Measurements from ENCODE around the gene SPN. TPM values are rescaled to one million over a fixed set of nuclear protein-coding genes. Genes with fewer than 3 reads are reported as not detected.
A peak's percentile ranks its signal among the peaks of the same experiment; 100 is the strongest.

The SPN gene
- total RNA-seq, 1 experiment from 2014 or later, result not detected

GRCh38 chr16:29675811-29676643 is 13.0 kb downstream of the SPN start:
- CTCF ChIA-PET, result no interaction called here
- H3K9me3 ChIP-seq, result no peaks in the 10 kb centered on the region
- no peak overlapping the region for H3K27ac Mint-ChIP-seq (ENCODE audit: unreplicated experiment)
- H3K4me1 Mint-ChIP-seq (ENCODE audit: low read depth, unreplicated experiment), result peaks cover 7% of the 10 kb centered on the region
- TF ChIP-seq CTCF (IDR thresholded peaks at IDR 0.05; ENCODE audit: insufficient read depth in 1 of 2, low read depth in 1 of 2, low read length in 1 of 2, severe bottlenecking in 1 of 2, unreplicated experiment in 1 of 2), result no peak
- H3K4me3 ChIP-seq (ENCODE audit: low read depth, low read length), result no peak overlapping the region
- H3K27me3 ChIP-seq (replicated peaks; ENCODE audit: control insufficient read depth, insufficient read depth, low read length), result no peaks in the 10 kb centered on the region
- H3K36me3 ChIP-seq (ENCODE audit: control insufficient read depth, insufficient read depth, low read length), result no peaks in the 10 kb centered on the region
- no peak for DNase-seq
- BruUV-seq (replicated peaks), result no TSS peak
- no peaks in the 10 kb centered on the region for H3K27me3 Mint-ChIP-seq (ENCODE audit: insufficient read depth, unreplicated experiment)
- H3K36me3 Mint-ChIP-seq (ENCODE audit: insufficient read depth, unreplicated experiment), result peaks cover 19% of the 10 kb centered on the region
- H3K9me3 Mint-ChIP-seq (ENCODE audit: unreplicated experiment), result no peaks in the 10 kb centered on the region
- intact Hi-C loops (cut with micrococcal nuclease; ENCODE audit: unreplicated experiment), result loop anchor here (2.0 kb wide), 1 partner anchor 31 kb away; no protein-coding TSS in a partner anchor
- POLR2A ChIA-PET, result interaction anchor here (0.5 to 1.4 kb wide), 4 partner anchors 23 to 829 kb away, joined by 4 to 11 read pairs (median 6); no protein-coding TSS in a partner anchor
- peaks cover 9% of the 10 kb centered on the region for H3K4me1 ChIP-seq
- H3K4me3 Mint-ChIP-seq (ENCODE audit: unreplicated experiment), result no peak overlapping the region

GRCh38 chr16:29676989-29677785 is 14.1 kb downstream of the SPN start:
- DNase-seq, result no peak
- no TSS peak for BruUV-seq (replicated peaks)
- Mint-ChIP-seq H3K27me3 (ENCODE audit: insufficient read depth, unreplicated experiment) (no peaks in the 10 kb centered on the region), H3K4me3 (ENCODE audit: unreplicated experiment) (no peak overlapping the region), H3K27ac (ENCODE audit: unreplicated experiment) (no peak overlapping the region), H3K36me3 (ENCODE audit: insufficient read depth, unreplicated experiment) (peaks cover 21% of the 10 kb centered on the region), H3K9me3 (ENCODE audit: unreplicated experiment) (no peaks in the 10 kb centered on the region), H3K4me1 (ENCODE audit: low read depth, unreplicated experiment) (peaks cover 7% of the 10 kb centered on the region)
- intact Hi-C loops (cut with micrococcal nuclease; ENCODE audit: unreplicated experiment), result loop anchor here (2.0 kb wide), 1 partner anchor 32 kb away; no protein-coding TSS in a partner anchor
- POLR2A ChIA-PET, result interaction anchor here (0.7 to 1.4 kb wide), 2 partner anchors 30 to 109 kb away, joined by 4 to 8 read pairs; no protein-coding TSS in a partner anchor
- Histone ChIP-seq H3K4me3 (ENCODE audit: low read depth, low read length) (no peak overlapping the region), H3K36me3 (ENCODE audit: control insufficient read depth, insufficient read depth, low read length) (no peaks in the 10 kb centered on the region), H3K27me3 (replicated peaks; ENCODE audit: control insufficient read depth, insufficient read depth, low read length) (no peaks in the 10 kb centered on the region), H3K9me3 (no peaks in the 10 kb centered on the region), H3K4me1 (peaks cover 9% of the 10 kb centered on the region)
- CTCF ChIA-PET, result no interaction called here
- TF ChIP-seq CTCF (IDR thresholded peaks at IDR 0.05; ENCODE audit: insufficient read depth in 1 of 2, low read depth in 1 of 2, low read length in 1 of 2, severe bottlenecking in 1 of 2, unreplicated experiment in 1 of 2), result no peak

GRCh38 chr16:29678691-29679267 is 15.7 kb downstream of the SPN start, which contains the start of gene QPRT:
Gene QPRT, plus strand, starts transcription at chr16:29679180. Its CDS starts 18 bp downstream, at chr16:29679198.
- Histone ChIP-seq H3K4me3 (ENCODE audit: low read depth, low read length) (peak within 1 kb of the TSS; percentile 55), H3K36me3 (ENCODE audit: control insufficient read depth, insufficient read depth, low read length) (peaks cover 1% of the 10 kb centered on the region), H3K4me1 (peaks cover 9% of the 10 kb centered on the region), H3K9me3 (no peaks in the 10 kb centered on the region), H3K27me3 (replicated peaks; ENCODE audit: control insufficient read depth, insufficient read depth, low read length) (no peaks in the 10 kb centered on the region)
- DNase-seq, result peak; percentile 90 to 92
- ChIA-PET CTCF (interaction anchor here (0.7 to 1.5 kb wide), 2 partner anchors 21 to 37 kb away, joined by 4 to 5 read pairs; no protein-coding TSS in a partner anchor), POLR2A (interaction anchor here (0.9 to 1.6 kb wide), 6 partner anchors 21 to 295 kb away, joined by 4 to 12 read pairs (median 4); partner anchors contain the start of genes KIF22 and TAOK2)
- BruUV-seq (replicated peaks), result no TSS peak
- intact Hi-C loops (cut with micrococcal nuclease; ENCODE audit: unreplicated experiment), result no loop called here
- no peaks in the 10 kb centered on the region for H3K9me3 Mint-ChIP-seq (ENCODE audit: unreplicated experiment)
- peaks cover 34% of the 10 kb centered on the region for H3K36me3 Mint-ChIP-seq (ENCODE audit: insufficient read depth, unreplicated experiment)
- peak within 1 kb of the TSS; percentile 96 for H3K27ac Mint-ChIP-seq (ENCODE audit: unreplicated experiment)
- no peak for TF ChIP-seq CTCF (IDR thresholded peaks at IDR 0.05; ENCODE audit: insufficient read depth in 1 of 2, low read depth in 1 of 2, low read length in 1 of 2, severe bottlenecking in 1 of 2, unreplicated experiment in 1 of 2)
- H3K27me3 Mint-ChIP-seq (ENCODE audit: insufficient read depth, unreplicated experiment), result no peaks in the 10 kb centered on the region
- H3K4me1 Mint-ChIP-seq (ENCODE audit: low read depth, unreplicated experiment), result peaks cover 9% of the 10 kb centered on the region
- peak within 1 kb of the TSS; percentile 96 for H3K4me3 Mint-ChIP-seq (ENCODE audit: unreplicated experiment)
